HEK293 (cell line): ENCODE measurements around the gene GSK3B.

Experiments
- CTCF ChIA-PET: fragments of 350-600 bp; formaldehyde crosslinking; extraction: SDS; loops from one replicate; lab custom pipeline; 2021; ENCODE audit warnings: antibody characterized with exemption; lab: Yijun Ruan, JAX
- POLR2A ChIA-PET: fragments of 300-600 bp; formaldehyde crosslinking; extraction: SDS; loops from one replicate; lab custom pipeline; 2020; ENCODE audit warnings: antibody characterized with exemption, inconsistent platforms; lab: Yijun Ruan, JAX
- H3K27ac ChIP-seq: fragments of 200-500 bp; sonication (Bioruptor generic); 2 replicates; pipeline ENCODE4 v1.5.1; 2014; ENCODE audit warnings: low read depth, low read length, control low read depth, inconsistent platforms; ENCODE audit errors: extremely low read depth
- H3K36me3 ChIP-seq, 2 experiments: fragments of 200-500 bp in 1 of 2; sonication (Bioruptor generic) in 1 of 2; 1 replicate in 1 of 2; 2 replicates in 1 of 2; pipeline ENCODE4 v1.5.1; 2014 to 2017; ENCODE audit warnings: inconsistent platforms in 2 of 2, low read length in 2 of 2; ENCODE audit not compliant: control insufficient read depth in 2 of 2, insufficient read depth in 1 of 2
- H3K4me1 ChIP-seq: fragments of 200-500 bp; sonication (Bioruptor generic); 2 replicates; pipeline ENCODE4 v1.5.1; 2014; ENCODE audit warnings: mild to moderate bottlenecking, low read length, inconsistent platforms; ENCODE audit not compliant: control insufficient read depth, insufficient read depth
- H3K4me3 ChIP-seq: 2 replicates; pipeline ENCODE4 v1.5.1; 2011; ENCODE audit warnings: low read depth, mild to moderate bottlenecking, control low read depth, low read length, moderate library complexity
- H3K9me3 ChIP-seq: fragments of 200-500 bp; sonication (Bioruptor generic); 2 replicates; pipeline ENCODE4 v1.5.1; 2014; ENCODE audit warnings: low read depth, low read length, inconsistent platforms; ENCODE audit not compliant: control insufficient read depth, insufficient read depth
- FEZF1 ChIP-seq: fragments of 450-650 bp; formaldehyde crosslinking; IDR thresholded peaks from 2 replicates; pipeline ENCODE4 v1.5.1; 2016; ENCODE audit warnings: missing biosample characterization, missing genetic modification characterization
- GFI1B ChIP-seq: fragments of 450-650 bp; formaldehyde crosslinking; IDR thresholded peaks from 2 replicates; pipeline ENCODE4 v1.5.1; 2016; ENCODE audit warnings: missing biosample characterization, missing genetic modification characterization
- GLI4 ChIP-seq: fragments of 450-650 bp; formaldehyde crosslinking; IDR thresholded peaks from 2 replicates; pipeline ENCODE4 v1.5.1; 2016; ENCODE audit warnings: missing biosample characterization, missing genetic modification characterization
- HOXD13 ChIP-seq: sonication (generic); formaldehyde crosslinking; IDR thresholded peaks from 2 replicates; pipeline ENCODE4 v1.8.0; 2022; ENCODE audit warnings: missing genetic modification reagents, borderline replicate concordance
- KLF8 ChIP-seq: fragments of 450-650 bp; formaldehyde crosslinking; IDR thresholded peaks from 2 replicates; pipeline ENCODE4 v1.5.1; 2016; ENCODE audit warnings: missing biosample characterization, missing genetic modification characterization
- MYNN ChIP-seq: fragments of 450-650 bp; formaldehyde crosslinking; IDR thresholded peaks from 2 replicates; pipeline ENCODE4 v1.5.1; 2016; ENCODE audit warnings: missing biosample characterization, missing genetic modification characterization, borderline replicate concordance
- MZF1 ChIP-seq: fragments of 450-650 bp; formaldehyde crosslinking; IDR thresholded peaks from 2 replicates; pipeline ENCODE4 v1.5.1; 2017; ENCODE audit warnings: missing biosample characterization, missing genetic modification characterization, borderline replicate concordance
- SCRT1 ChIP-seq: fragments of 450-650 bp; formaldehyde crosslinking; IDR thresholded peaks from 2 replicates; pipeline ENCODE4 v1.5.1; 2016; ENCODE audit warnings: missing biosample characterization, missing genetic modification characterization, borderline replicate concordance
- SP7 ChIP-seq: fragments of 450-650 bp; formaldehyde crosslinking; IDR thresholded peaks from 2 replicates; pipeline ENCODE4 v1.5.1; 2016; ENCODE audit warnings: missing biosample characterization, missing genetic modification characterization
- ZBTB1 ChIP-seq: fragments of 450-650 bp; formaldehyde crosslinking; IDR thresholded peaks from 2 replicates; pipeline ENCODE4 v1.5.1; 2016; ENCODE audit warnings: missing biosample characterization, missing genetic modification characterization
- ZFP37 ChIP-seq: fragments of 450-650 bp; formaldehyde crosslinking; IDR thresholded peaks from 2 replicates; pipeline ENCODE4 v1.5.1; 2016; ENCODE audit warnings: missing biosample characterization, missing genetic modification characterization
- ZNF169 ChIP-seq: fragments of 450-650 bp; formaldehyde crosslinking; IDR thresholded peaks from 2 replicates; pipeline ENCODE4 v1.5.1; 2016; ENCODE audit warnings: missing biosample characterization, missing genetic modification characterization
- ZNF2 ChIP-seq: fragments of 450-650 bp; formaldehyde crosslinking; IDR thresholded peaks from 2 replicates; pipeline ENCODE4 v1.5.1; 2016; ENCODE audit warnings: missing biosample characterization, missing genetic modification characterization
- ZNF214 ChIP-seq: fragments of 450-650 bp; formaldehyde crosslinking; IDR thresholded peaks from 2 replicates; pipeline ENCODE4 v1.5.1; 2017; ENCODE audit warnings: missing biosample characterization, mild to moderate bottlenecking, missing genetic modification characterization, borderline replicate concordance
- ZNF335 ChIP-seq: fragments of 450-650 bp; formaldehyde crosslinking; conservative IDR thresholded peaks from 2 replicates; pipeline ENCODE4 v1.5.1; 2016; ENCODE audit warnings: missing biosample characterization, missing genetic modification characterization
- ZNF350 ChIP-seq: fragments of 450-650 bp; formaldehyde crosslinking; IDR thresholded peaks from 2 replicates; pipeline ENCODE4 v1.5.0; 2017; ENCODE audit warnings: missing biosample characterization, mild to moderate bottlenecking, missing genetic modification characterization
- ZNF366 ChIP-seq: fragments of 450-650 bp; formaldehyde crosslinking; conservative IDR thresholded peaks from 2 replicates; pipeline ENCODE4 v1.5.1; 2016; ENCODE audit warnings: missing biosample characterization, missing genetic modification characterization
- ZNF433 ChIP-seq: fragments of 450-650 bp; formaldehyde crosslinking; IDR thresholded peaks from 2 replicates; pipeline ENCODE4 v1.5.1; 2016; ENCODE audit warnings: missing biosample characterization, missing genetic modification characterization, low read depth
- ZNF530 ChIP-seq: fragments of 450-650 bp; formaldehyde crosslinking; IDR thresholded peaks from 2 replicates; pipeline ENCODE4 v1.5.1; 2016; ENCODE audit warnings: low read depth, missing biosample characterization, missing genetic modification characterization
- ZNF558 ChIP-seq: fragments of 450-650 bp; formaldehyde crosslinking; IDR thresholded peaks from 2 replicates; pipeline ENCODE4 v1.5.1; 2016; ENCODE audit warnings: missing biosample characterization, missing genetic modification characterization
- ZNF600 ChIP-seq: fragments of 450-650 bp; formaldehyde crosslinking; IDR thresholded peaks from 2 replicates; pipeline ENCODE4 v1.5.1; 2016; ENCODE audit warnings: missing biosample characterization, missing genetic modification characterization
- ZNF776 ChIP-seq: fragments of 450-650 bp; formaldehyde crosslinking; IDR thresholded peaks from 2 replicates; pipeline ENCODE4 v1.5.0; 2017; ENCODE audit warnings: missing biosample characterization, missing genetic modification characterization, borderline replicate concordance
- TF ChIP-seq, protein P1 (sequence below): fragments of 450-650 bp; IDR thresholded peaks from 2 replicates; pipeline ENCODE4 v1.5.1; 2018; ENCODE audit warnings: missing biosample characterization, missing genetic modification characterization
- TF ChIP-seq, protein P2 (sequence below): fragments of 450-650 bp; formaldehyde crosslinking; IDR thresholded peaks from 2 replicates; pipeline ENCODE4 v1.5.1; 2016; ENCODE audit warnings: missing biosample characterization, missing genetic modification characterization
- TF ChIP-seq, protein P3 (sequence below): fragments of 450-650 bp; formaldehyde crosslinking; IDR thresholded peaks from 2 replicates; pipeline ENCODE4 v1.5.1; 2016; ENCODE audit warnings: missing biosample characterization, missing genetic modification characterization, borderline replicate concordance
- TF ChIP-seq, protein P4 (sequence below): fragments of 450-650 bp; formaldehyde crosslinking; IDR thresholded peaks from 2 replicates; pipeline ENCODE4 v1.5.1; 2017; ENCODE audit warnings: missing biosample characterization, missing genetic modification characterization
- TF ChIP-seq, protein P5 (sequence below): fragments of 450-650 bp; formaldehyde crosslinking; IDR thresholded peaks from 2 replicates; pipeline ENCODE4 v1.5.1; 2016; ENCODE audit warnings: missing biosample characterization, missing genetic modification characterization
- TF ChIP-seq, protein P6 (sequence below): fragments of 450-650 bp; formaldehyde crosslinking; IDR thresholded peaks from 2 replicates; pipeline ENCODE4 v1.5.1; 2016; ENCODE audit warnings: missing biosample characterization, missing genetic modification characterization
- TF ChIP-seq, protein P7 (sequence below): fragments of 450-650 bp; formaldehyde crosslinking; optimal IDR thresholded peaks from 2 replicates; pipeline ENCODE3; 2016; ENCODE audit warnings: missing biosample characterization, mild to moderate bottlenecking, missing genetic modification characterization
- TF ChIP-seq, protein P8 (sequence below): fragments of 450-650 bp; formaldehyde crosslinking; IDR thresholded peaks from 2 replicates; pipeline ENCODE4 v1.5.1; 2016; ENCODE audit warnings: missing biosample characterization, missing genetic modification characterization

GSK3B gene

DNA sequence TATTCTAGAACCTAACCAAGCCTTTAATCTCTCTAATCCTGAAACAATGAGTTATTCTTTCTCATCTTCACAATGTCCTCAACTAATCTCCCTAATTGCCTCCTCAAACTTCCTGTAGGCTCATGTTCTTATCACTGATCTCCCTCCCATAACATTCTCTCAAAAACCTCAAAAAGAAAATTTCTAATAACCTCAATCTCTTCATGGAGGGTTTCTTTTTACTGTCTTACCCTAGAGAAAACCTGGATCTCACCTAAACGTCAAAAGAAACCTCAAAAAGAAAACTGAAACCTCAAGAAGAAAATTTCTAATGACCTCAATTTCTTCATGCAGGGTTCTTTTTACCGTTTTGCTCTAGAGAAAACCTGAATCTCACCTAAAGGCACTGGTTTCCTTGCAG lies 150.2 kb downstream of the GSK3B start:
- ChIA-PET POLR2A (no interaction called here), CTCF (no interaction called here)
- H3K27ac ChIP-seq, result no peak overlapping the region

DNA sequence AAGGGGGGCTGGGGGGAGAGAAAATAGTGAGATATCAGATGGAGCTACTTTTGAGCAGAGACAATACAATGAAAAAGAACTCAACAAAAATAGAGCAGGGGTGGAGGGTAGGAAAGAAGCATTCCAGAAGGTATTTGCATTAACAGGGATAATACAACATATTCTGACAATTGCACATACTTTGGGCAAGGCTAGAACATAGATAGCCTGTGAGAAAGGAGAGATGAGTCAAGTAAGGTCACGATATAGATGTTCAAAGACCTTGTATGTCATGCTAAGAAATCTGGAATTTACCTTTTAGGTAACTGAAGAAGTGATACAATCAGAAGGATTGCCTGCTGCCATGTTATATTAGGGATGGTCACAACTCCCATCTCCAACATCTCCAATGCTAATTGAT lies 155.2 kb downstream of the GSK3B start:
- POLR2A ChIA-PET, result no interaction called here
- TF ChIP-seq, protein P1, sequence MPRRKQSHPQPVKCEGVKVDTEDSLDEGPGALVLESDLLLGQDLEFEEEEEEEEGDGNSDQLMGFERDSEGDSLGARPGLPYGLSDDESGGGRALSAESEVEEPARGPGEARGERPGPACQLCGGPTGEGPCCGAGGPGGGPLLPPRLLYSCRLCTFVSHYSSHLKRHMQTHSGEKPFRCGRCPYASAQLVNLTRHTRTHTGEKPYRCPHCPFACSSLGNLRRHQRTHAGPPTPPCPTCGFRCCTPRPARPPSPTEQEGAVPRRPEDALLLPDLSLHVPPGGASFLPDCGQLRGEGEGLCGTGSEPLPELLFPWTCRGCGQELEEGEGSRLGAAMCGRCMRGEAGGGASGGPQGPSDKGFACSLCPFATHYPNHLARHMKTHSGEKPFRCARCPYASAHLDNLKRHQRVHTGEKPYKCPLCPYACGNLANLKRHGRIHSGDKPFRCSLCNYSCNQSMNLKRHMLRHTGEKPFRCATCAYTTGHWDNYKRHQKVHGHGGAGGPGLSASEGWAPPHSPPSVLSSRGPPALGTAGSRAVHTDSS (tag by site-specific recombination), result no peak
- no peak for TF ChIP-seq ZNF366 (tag by site-specific recombination)
- TF ChIP-seq, protein P2, sequence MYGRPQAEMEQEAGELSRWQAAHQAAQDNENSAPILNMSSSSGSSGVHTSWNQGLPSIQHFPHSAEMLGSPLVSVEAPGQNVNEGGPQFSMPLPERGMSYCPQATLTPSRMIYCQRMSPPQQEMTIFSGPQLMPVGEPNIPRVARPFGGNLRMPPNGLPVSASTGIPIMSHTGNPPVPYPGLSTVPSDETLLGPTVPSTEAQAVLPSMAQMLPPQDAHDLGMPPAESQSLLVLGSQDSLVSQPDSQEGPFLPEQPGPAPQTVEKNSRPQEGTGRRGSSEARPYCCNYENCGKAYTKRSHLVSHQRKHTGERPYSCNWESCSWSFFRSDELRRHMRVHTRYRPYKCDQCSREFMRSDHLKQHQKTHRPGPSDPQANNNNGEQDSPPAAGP (tag by site-specific recombination), result no peak
- no peak for TF ChIP-seq GLI4 (tag by site-specific recombination)
- no peak for TF ChIP-seq ZNF2 (tag by site-specific recombination)
- TF ChIP-seq, protein P3, sequence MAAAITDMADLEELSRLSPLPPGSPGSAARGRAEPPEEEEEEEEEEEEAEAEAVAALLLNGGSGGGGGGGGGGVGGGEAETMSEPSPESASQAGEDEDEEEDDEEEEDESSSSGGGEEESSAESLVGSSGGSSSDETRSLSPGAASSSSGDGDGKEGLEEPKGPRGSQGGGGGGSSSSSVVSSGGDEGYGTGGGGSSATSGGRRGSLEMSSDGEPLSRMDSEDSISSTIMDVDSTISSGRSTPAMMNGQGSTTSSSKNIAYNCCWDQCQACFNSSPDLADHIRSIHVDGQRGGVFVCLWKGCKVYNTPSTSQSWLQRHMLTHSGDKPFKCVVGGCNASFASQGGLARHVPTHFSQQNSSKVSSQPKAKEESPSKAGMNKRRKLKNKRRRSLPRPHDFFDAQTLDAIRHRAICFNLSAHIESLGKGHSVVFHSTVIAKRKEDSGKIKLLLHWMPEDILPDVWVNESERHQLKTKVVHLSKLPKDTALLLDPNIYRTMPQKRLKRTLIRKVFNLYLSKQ (tag by site-specific recombination), result no peak
- TF ChIP-seq, protein P4, sequence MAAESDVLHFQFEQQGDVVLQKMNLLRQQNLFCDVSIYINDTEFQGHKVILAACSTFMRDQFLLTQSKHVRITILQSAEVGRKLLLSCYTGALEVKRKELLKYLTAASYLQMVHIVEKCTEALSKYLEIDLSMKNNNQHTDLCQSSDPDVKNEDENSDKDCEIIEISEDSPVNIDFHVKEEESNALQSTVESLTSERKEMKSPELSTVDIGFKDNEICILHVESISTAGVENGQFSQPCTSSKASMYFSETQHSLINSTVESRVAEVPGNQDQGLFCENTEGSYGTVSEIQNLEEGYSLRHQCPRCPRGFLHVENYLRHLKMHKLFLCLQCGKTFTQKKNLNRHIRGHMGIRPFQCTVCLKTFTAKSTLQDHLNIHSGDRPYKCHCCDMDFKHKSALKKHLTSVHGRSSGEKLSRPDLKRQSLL (tag by site-specific recombination), result no peak
- TF ChIP-seq GFI1B (tag by site-specific recombination), result no peak
- TF ChIP-seq, protein P5, sequence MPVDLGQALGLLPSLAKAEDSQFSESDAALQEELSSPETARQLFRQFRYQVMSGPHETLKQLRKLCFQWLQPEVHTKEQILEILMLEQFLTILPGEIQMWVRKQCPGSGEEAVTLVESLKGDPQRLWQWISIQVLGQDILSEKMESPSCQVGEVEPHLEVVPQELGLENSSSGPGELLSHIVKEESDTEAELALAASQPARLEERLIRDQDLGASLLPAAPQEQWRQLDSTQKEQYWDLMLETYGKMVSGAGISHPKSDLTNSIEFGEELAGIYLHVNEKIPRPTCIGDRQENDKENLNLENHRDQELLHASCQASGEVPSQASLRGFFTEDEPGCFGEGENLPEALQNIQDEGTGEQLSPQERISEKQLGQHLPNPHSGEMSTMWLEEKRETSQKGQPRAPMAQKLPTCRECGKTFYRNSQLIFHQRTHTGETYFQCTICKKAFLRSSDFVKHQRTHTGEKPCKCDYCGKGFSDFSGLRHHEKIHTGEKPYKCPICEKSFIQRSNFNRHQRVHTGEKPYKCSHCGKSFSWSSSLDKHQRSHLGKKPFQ, result no peak
- TF ChIP-seq ZNF433, result no peak
- no peak for TF ChIP-seq ZNF558 (tag by site-specific recombination)
- no peak for TF ChIP-seq ZNF530 (tag by site-specific recombination)
- peaks cover 1% of the 10 kb centered on the region for H3K4me1 ChIP-seq
- no peaks in the 10 kb centered on the region for H3K9me3 ChIP-seq
- no peak overlapping the region for H3K4me3 ChIP-seq
- H3K27ac ChIP-seq, result no peak overlapping the region
- CTCF ChIA-PET, result no interaction called here
- no peaks in the 10 kb centered on the region for H3K36me3 ChIP-seq

More for the DNA sequence above, 150.2 kb downstream of the GSK3B start:
- H3K9me3 ChIP-seq, result no peaks in the 10 kb centered on the region
- TF ChIP-seq ZFP37 (tag by site-specific recombination) (no peak), FEZF1 (tag by site-specific recombination) (no peak), MYNN (tag by site-specific recombination) (no peak), GFI1B (tag by site-specific recombination) (no peak), MZF1 (tag by site-specific recombination) (no peak), ZBTB1 (tag by site-specific recombination) (no peak), SP7 (tag by site-specific recombination) (no peak), SCRT1 (tag by site-specific recombination) (no peak), ZNF214 (no peak), ZNF600 (tag by site-specific recombination) (no peak), ZNF169 (tag by site-specific recombination) (no peak), HOXD13 (no peak), KLF8 (tag by site-specific recombination) (no peak), ZNF350 (tag by site-specific recombination) (no peak), ZNF776 (no peak), ZNF335 (tag by site-specific recombination) (no peak)
- TF ChIP-seq, protein P6, sequence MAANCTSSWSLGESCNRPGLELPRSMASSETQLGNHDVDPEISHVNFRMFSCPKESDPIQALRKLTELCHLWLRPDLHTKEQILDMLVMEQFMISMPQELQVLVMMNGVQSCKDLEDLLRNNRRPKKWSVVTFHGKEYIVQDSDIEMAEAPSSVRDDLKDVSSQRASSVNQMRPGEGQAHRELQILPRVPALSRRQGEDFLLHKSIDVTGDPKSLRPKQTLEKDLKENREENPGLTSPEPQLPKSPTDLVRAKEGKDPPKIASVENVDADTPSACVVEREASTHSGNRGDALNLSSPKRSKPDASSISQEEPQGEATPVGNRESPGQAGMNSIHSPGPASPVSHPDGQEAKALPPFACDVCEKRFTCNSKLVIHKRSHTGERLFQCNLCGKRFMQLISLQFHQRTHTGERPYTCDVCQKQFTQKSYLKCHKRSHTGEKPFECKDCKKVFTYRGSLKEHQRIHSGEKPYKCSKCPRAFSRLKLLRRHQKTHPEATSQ (tag by site-specific recombination), result no peak
- TF ChIP-seq, protein P7, sequence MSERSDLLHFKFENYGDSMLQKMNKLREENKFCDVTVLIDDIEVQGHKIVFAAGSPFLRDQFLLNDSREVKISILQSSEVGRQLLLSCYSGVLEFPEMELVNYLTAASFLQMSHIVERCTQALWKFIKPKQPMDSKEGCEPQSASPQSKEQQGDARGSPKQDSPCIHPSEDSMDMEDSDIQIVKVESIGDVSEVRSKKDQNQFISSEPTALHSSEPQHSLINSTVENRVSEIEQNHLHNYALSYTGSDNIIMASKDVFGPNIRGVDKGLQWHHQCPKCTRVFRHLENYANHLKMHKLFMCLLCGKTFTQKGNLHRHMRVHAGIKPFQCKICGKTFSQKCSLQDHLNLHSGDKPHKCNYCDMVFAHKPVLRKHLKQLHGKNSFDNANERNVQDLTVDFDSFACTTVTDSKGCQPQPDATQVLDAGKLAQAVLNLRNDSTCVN (tag by site-specific recombination), result no peak
- TF ChIP-seq, protein P8, sequence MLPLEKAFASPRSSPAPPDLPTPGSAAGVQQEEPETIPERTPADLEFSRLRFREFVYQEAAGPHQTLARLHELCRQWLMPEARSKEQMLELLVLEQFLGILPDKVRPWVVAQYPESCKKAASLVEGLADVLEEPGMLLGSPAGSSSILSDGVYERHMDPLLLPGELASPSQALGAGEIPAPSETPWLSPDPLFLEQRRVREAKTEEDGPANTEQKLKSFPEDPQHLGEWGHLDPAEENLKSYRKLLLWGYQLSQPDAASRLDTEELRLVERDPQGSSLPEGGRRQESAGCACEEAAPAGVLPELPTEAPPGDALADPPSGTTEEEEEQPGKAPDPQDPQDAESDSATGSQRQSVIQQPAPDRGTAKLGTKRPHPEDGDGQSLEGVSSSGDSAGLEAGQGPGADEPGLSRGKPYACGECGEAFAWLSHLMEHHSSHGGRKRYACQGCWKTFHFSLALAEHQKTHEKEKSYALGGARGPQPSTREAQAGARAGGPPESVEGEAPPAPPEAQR, result no peak
- no peak overlapping the region for H3K4me3 ChIP-seq
- peaks cover 7% of the 10 kb centered on the region for H3K4me1 ChIP-seq
- H3K36me3 ChIP-seq, result no peaks in the 10 kb centered on the region
